HPDE6-E6E7 (cell line): ENCODE measurements around the gene ETNPPL.
"Not testable (repeated sequence)": the region's sequence is repeated elsewhere in the genome, so short reads cannot be mapped to it uniquely, and the experiment has no call there.

Experiments used
- DNase-seq: peaks from one replicate; pipeline ENCODE4 v3.0.0; 2011; ENCODE audit warnings: missing footprints; ENCODE audit errors: extremely low spot score

Gene ETNPPL

GRCh38 chr4:108754327-108754726 lies 8.5 kb downstream of the ETNPPL start:
- DNase-seq, result no peak

GRCh38 chr4:108751321-108751720 lies 11.5 kb downstream of the ETNPPL start:
- no peak for DNase-seq

- DNase-seq, result no peak
These were observed 13.7 kb downstream of the ETNPPL start for GRCh38 chr4:108749119-108749518.

- DNase-seq, result no peak
These were observed 16.3 kb downstream of the ETNPPL start for GRCh38 chr4:108746511-108746910.

GRCh38 chr4:108744307-108744706 lies 18.5 kb downstream of the ETNPPL start:
- DNase-seq, result no peak

GRCh38 chr4:108742451-108743420 lies 20.1 kb downstream of the ETNPPL start:
- no peak for DNase-seq

- DNase-seq, result no peak
These were observed 24.7 kb downstream of the ETNPPL start for GRCh38 chr4:108738003-108738706.

GRCh38 chr4:108731006-108731405 lies 31.8 kb downstream of the ETNPPL start:
- no peak for DNase-seq

GRCh38 chr4:108730579-108730978 lies 32.3 kb downstream of the ETNPPL start:
- no peak for DNase-seq

GRCh38 chr4:108729731-108730130 lies 33.1 kb downstream of the ETNPPL start:
- no peak for DNase-seq

- no peak for DNase-seq
These were observed 37.4 kb downstream of the ETNPPL start for GRCh38 chr4:108725457-108725856.

GRCh38 chr4:108717386-108717785 lies 45.5 kb downstream of the ETNPPL start:
- DNase-seq, result no peak

- DNase-seq, result no peak
These were observed 46.5 kb downstream of the ETNPPL start for GRCh38 chr4:108716340-108716739.

- DNase-seq, result no peak
These were observed 48.0 kb downstream of the ETNPPL start for GRCh38 chr4:108714880-108715279.

GRCh38 chr4:108710578-108710977 lies 52.3 kb downstream of the ETNPPL start:
- DNase-seq, result not testable (repeated sequence)

GRCh38 chr4:108709722-108710121 lies 53.1 kb downstream of the ETNPPL start:
- DNase-seq, result no peak

GRCh38 chr4:108709234-108709633 lies 53.6 kb downstream of the ETNPPL start:
- no peak for DNase-seq

GRCh38 chr4:108706289-108706688 lies 56.6 kb downstream of the ETNPPL start:
- no peak for DNase-seq

GRCh38 chr4:108703966-108704365 lies 58.9 kb downstream of the ETNPPL start:
- no peak for DNase-seq

- DNase-seq, result no peak
These were observed 59.5 kb downstream of the ETNPPL start for GRCh38 chr4:108703370-108703769.

- DNase-seq, result no peak
These were observed 59.9 kb downstream of the ETNPPL start for GRCh38 chr4:108702960-108703359.

GRCh38 chr4:108700081-108700757 lies 62.6 kb downstream of the ETNPPL start:
- DNase-seq, result no peak
